ENCODE results near the gene CHRNB2.

The CHRNB2 gene

GRCh38 chr1:154619181-154619948 lies 51.8 kb downstream of the CHRNB2 start:
- no peak for TF ChIP-seq CTCF (IDR thresholded peaks at IDR 0.05; ENCODE audit: insufficient read depth, low read length, poor library complexity, severe bottlenecking)
- no peak for DNase-seq (ENCODE audit: extremely low read depth, insufficient read length)
- Histone ChIP-seq H3K4me3 (replicated peaks; ENCODE audit: low read depth, low read length) (no peak overlapping the region), H3K27me3 (replicated peaks; ENCODE audit: control insufficient read depth, insufficient read depth, low read length) (no peaks in the 10 kb centered on the region), H3K36me3 (ENCODE audit: control insufficient read depth, insufficient read depth, low read length) (peaks cover 2% of the 10 kb centered on the region)

- Histone ChIP-seq H3K4me3 (replicated peaks; ENCODE audit: low read depth, low read length) (no peak overlapping the region), H3K27me3 (replicated peaks; ENCODE audit: control insufficient read depth, insufficient read depth, low read length) (no peaks in the 10 kb centered on the region), H3K36me3 (ENCODE audit: control insufficient read depth, insufficient read depth, low read length) (peaks cover 2% of the 10 kb centered on the region)
- DNase-seq (ENCODE audit: extremely low read depth, insufficient read length) = no peak
- no peak for TF ChIP-seq CTCF (IDR thresholded peaks at IDR 0.05; ENCODE audit: insufficient read depth, low read length, poor library complexity, severe bottlenecking)
Measured at GRCh38 chr1:154620751-154621150, 53.2 kb downstream of the CHRNB2 start.

GRCh38 chr1:154621875-154622274 lies 54.3 kb downstream of the CHRNB2 start:
- no peak overlapping the region for H3K4me3 ChIP-seq (replicated peaks; ENCODE audit: low read depth, low read length)
- H3K36me3 ChIP-seq (ENCODE audit: control insufficient read depth, insufficient read depth, low read length) = peaks cover 2% of the 10 kb centered on the region
- no peak for TF ChIP-seq CTCF (IDR thresholded peaks at IDR 0.05; ENCODE audit: insufficient read depth, low read length, poor library complexity, severe bottlenecking)
- DNase-seq (ENCODE audit: extremely low read depth, insufficient read length) = no peak
- H3K27me3 ChIP-seq (replicated peaks; ENCODE audit: control insufficient read depth, insufficient read depth, low read length) = no peaks in the 10 kb centered on the region

GRCh38 chr1:154622503-154623039 lies 55.0 kb downstream of the CHRNB2 start:
- no peak overlapping the region for H3K4me3 ChIP-seq (replicated peaks; ENCODE audit: low read depth, low read length)
- no peak for DNase-seq (ENCODE audit: extremely low read depth, insufficient read length)
- TF ChIP-seq CTCF (IDR thresholded peaks at IDR 0.05; ENCODE audit: insufficient read depth, low read length, poor library complexity, severe bottlenecking) = no peak
- H3K36me3 ChIP-seq (ENCODE audit: control insufficient read depth, insufficient read depth, low read length) = peaks cover 2% of the 10 kb centered on the region
- H3K27me3 ChIP-seq (replicated peaks; ENCODE audit: control insufficient read depth, insufficient read depth, low read length) = no peaks in the 10 kb centered on the region

- no peak for TF ChIP-seq CTCF (IDR thresholded peaks at IDR 0.05; ENCODE audit: insufficient read depth, low read length, poor library complexity, severe bottlenecking)
- Histone ChIP-seq H3K27me3 (replicated peaks; ENCODE audit: control insufficient read depth, insufficient read depth, low read length) (no peaks in the 10 kb centered on the region), H3K36me3 (ENCODE audit: control insufficient read depth, insufficient read depth, low read length) (peaks cover 2% of the 10 kb centered on the region), H3K4me3 (replicated peaks; ENCODE audit: low read depth, low read length) (no peak overlapping the region)
- DNase-seq (ENCODE audit: extremely low read depth, insufficient read length) = no peak
Measured at GRCh38 chr1:154623358-154623757, 55.8 kb downstream of the CHRNB2 start.

Measured in GM06990 (cell line).